Measurements from ENCODE around the gene GABRA6. TPM values are rescaled to one million over a fixed set of nuclear protein-coding genes. Genes with fewer than 3 reads are reported as not detected.

GABRA6 gene
- total RNA-seq, 1 donor from 2014 or later: not detected

GRCh38 chr5:161663431-161663830, 22.1 kb upstream of the GABRA6 start:
- Histone ChIP-seq H3K27ac (replicated peaks) (no peak overlapping the region), H3K9me3 (replicated peaks) (peaks cover 25% of the 10 kb centered on the region), H3K4me1 (no peaks in the 10 kb centered on the region), H3K4me3 (no peak overlapping the region), H3K36me3 (no peaks in the 10 kb centered on the region), H3K27me3 (ENCODE audit: low read depth) (no peaks in the 10 kb centered on the region)
- TF ChIP-seq, protein P1, sequence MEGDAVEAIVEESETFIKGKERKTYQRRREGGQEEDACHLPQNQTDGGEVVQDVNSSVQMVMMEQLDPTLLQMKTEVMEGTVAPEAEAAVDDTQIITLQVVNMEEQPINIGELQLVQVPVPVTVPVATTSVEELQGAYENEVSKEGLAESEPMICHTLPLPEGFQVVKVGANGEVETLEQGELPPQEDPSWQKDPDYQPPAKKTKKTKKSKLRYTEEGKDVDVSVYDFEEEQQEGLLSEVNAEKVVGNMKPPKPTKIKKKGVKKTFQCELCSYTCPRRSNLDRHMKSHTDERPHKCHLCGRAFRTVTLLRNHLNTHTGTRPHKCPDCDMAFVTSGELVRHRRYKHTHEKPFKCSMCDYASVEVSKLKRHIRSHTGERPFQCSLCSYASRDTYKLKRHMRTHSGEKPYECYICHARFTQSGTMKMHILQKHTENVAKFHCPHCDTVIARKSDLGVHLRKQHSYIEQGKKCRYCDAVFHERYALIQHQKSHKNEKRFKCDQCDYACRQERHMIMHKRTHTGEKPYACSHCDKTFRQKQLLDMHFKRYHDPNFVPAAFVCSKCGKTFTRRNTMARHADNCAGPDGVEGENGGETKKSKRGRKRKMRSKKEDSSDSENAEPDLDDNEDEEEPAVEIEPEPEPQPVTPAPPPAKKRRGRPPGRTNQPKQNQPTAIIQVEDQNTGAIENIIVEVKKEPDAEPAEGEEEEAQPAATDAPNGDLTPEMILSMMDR (IDR thresholded peaks at IDR 0.05; ENCODE audit: borderline replicate concordance): no peak
- DNase-seq: no peak
- intact Hi-C loops (cut with micrococcal nuclease): no loop called here

GRCh38 chr5:161676103-161676502, 9.4 kb upstream of the GABRA6 start:
- Histone ChIP-seq H3K36me3 (no peaks in the 10 kb centered on the region), H3K4me3 (no peak overlapping the region), H3K4me1 (no peaks in the 10 kb centered on the region), H3K27me3 (ENCODE audit: low read depth) (no peaks in the 10 kb centered on the region), H3K27ac (replicated peaks) (no peak overlapping the region), H3K9me3 (replicated peaks) (peaks cover 3% of the 10 kb centered on the region)
- DNase-seq: no peak
- TF ChIP-seq, protein P1 (IDR thresholded peaks at IDR 0.05; ENCODE audit: borderline replicate concordance): peak; percentile 13
- intact Hi-C loops (cut with micrococcal nuclease): no loop called here

- no peaks in the 10 kb centered on the region for H3K27me3 ChIP-seq (ENCODE audit: low read depth)
- no peaks in the 10 kb centered on the region for H3K4me1 ChIP-seq
- H3K36me3 ChIP-seq: no peaks in the 10 kb centered on the region
- H3K27ac ChIP-seq (replicated peaks): no peak overlapping the region
- no peak for DNase-seq
- TF ChIP-seq, protein P1 (IDR thresholded peaks at IDR 0.05; ENCODE audit: borderline replicate concordance): no peak
- intact Hi-C loops (cut with micrococcal nuclease): no loop called here
- H3K4me3 ChIP-seq: no peak overlapping the region
- peaks cover 6% of the 10 kb centered on the region for H3K9me3 ChIP-seq (replicated peaks)
These were observed 628 bp downstream of the GABRA6 start for GRCh38 chr5:161686149-161686548.

DNA sequence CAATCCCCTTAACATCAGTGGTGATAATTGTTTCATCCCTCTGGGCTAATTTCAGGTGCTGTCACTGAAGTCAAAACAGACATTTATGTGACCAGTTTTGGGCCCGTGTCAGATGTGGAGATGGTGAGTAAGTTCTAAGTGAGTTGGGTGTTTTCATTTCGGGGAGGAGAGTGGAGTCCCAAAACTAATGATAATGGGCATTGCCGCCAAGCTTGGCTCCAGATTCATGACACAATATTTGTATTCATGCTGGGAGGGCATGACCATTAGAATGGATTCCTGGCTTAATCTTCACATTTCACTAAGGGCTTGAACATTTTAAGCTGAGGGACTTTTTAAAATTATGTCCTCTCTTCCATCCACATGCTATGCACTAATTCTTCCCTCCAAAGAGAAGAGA, 1.4 kb downstream of the GABRA6 start:
- Histone ChIP-seq H3K4me1 (no peaks in the 10 kb centered on the region), H3K9me3 (replicated peaks) (peaks cover 6% of the 10 kb centered on the region), H3K27me3 (ENCODE audit: low read depth) (no peaks in the 10 kb centered on the region), H3K4me3 (no peak overlapping the region), H3K36me3 (no peaks in the 10 kb centered on the region), H3K27ac (replicated peaks) (no peak overlapping the region)
- TF ChIP-seq, protein P1 (IDR thresholded peaks at IDR 0.05; ENCODE audit: borderline replicate concordance): no peak
- no peak for DNase-seq
- intact Hi-C loops (cut with micrococcal nuclease): no loop called here

DNA sequence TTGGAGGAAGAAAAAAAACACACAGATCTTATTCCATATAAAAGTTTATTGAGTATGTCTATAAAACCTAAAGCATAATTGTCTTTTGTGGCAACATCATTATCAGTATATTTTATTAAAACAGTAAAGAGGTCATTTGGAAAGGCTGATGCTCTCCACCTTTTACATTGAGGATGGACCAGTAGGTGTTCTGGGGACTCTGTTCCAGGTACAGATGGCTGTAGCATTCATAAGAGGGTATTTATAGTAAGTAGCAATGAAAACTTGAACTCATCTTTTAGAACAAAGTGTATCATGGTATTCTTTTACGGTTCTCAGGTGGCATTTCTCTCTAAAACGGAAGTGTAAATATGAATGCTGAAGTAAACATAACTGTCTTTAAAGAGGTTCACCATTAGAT, 1.8 kb downstream of the GABRA6 start:
- TF ChIP-seq, protein P1 (IDR thresholded peaks at IDR 0.05; ENCODE audit: borderline replicate concordance): no peak

GRCh38 chr5:161691911-161692310, 6.4 kb downstream of the GABRA6 start:
- H3K9me3 ChIP-seq (replicated peaks): no peaks in the 10 kb centered on the region
- H3K36me3 ChIP-seq: no peaks in the 10 kb centered on the region
- intact Hi-C loops (cut with micrococcal nuclease): no loop called here
- no peaks in the 10 kb centered on the region for H3K4me1 ChIP-seq
- H3K4me3 ChIP-seq: no peak overlapping the region
- H3K27me3 ChIP-seq (ENCODE audit: low read depth): no peaks in the 10 kb centered on the region
- no peak for DNase-seq
- TF ChIP-seq, protein P1 (IDR thresholded peaks at IDR 0.05; ENCODE audit: borderline replicate concordance): no peak
- H3K27ac ChIP-seq (replicated peaks): no peak overlapping the region

More for the DNA sequence above, 1.8 kb downstream of the GABRA6 start:
- no peaks in the 10 kb centered on the region for H3K36me3 ChIP-seq
- no peaks in the 10 kb centered on the region for H3K4me1 ChIP-seq
- DNase-seq: no peak
- H3K27me3 ChIP-seq (ENCODE audit: low read depth): no peaks in the 10 kb centered on the region
- H3K27ac ChIP-seq (replicated peaks): no peak overlapping the region
- H3K4me3 ChIP-seq: no peak overlapping the region
- peaks cover 6% of the 10 kb centered on the region for H3K9me3 ChIP-seq (replicated peaks)
- intact Hi-C loops (cut with micrococcal nuclease): no loop called here

Measured in left ventricle myocardium inferior (tissue), 1 donor.